RKO (cell line): ENCODE results near the gene PPID.
"Not testable (repeated sequence)": the region's sequence is repeated elsewhere in the genome, so short reads cannot be mapped to it uniquely, and the experiment has no call there.

Experiments
- DNase-seq: peaks from one replicate; pipeline ENCODE4 v3.0.0-alpha.2; 2016; ENCODE audit warnings: low spot score

Gene PPID

DNA sequence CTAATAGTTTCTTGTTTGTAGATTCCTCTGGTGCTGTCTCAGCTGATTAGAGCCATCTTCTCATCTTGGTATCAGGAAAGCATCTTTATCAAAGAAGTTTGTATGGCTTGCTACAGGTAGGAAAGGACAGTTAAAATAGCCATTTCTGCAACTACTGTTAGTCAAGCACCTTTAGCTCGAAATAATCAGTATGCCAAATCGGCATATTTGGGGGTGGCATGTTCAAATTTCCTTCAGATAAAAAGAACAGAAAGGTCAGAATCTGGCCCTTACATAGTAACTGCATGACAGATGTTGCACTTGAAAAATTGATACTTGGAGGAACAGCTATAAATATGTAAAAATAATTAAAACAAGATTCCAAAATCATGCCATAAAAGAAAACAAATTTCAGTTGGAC, 56.3 kb downstream of the PPID start:
- no peak for DNase-seq

- DNase-seq: no peak
These were observed 58.4 kb downstream of the PPID start for GRCh38 chr4:158664806-158665205.

DNA sequence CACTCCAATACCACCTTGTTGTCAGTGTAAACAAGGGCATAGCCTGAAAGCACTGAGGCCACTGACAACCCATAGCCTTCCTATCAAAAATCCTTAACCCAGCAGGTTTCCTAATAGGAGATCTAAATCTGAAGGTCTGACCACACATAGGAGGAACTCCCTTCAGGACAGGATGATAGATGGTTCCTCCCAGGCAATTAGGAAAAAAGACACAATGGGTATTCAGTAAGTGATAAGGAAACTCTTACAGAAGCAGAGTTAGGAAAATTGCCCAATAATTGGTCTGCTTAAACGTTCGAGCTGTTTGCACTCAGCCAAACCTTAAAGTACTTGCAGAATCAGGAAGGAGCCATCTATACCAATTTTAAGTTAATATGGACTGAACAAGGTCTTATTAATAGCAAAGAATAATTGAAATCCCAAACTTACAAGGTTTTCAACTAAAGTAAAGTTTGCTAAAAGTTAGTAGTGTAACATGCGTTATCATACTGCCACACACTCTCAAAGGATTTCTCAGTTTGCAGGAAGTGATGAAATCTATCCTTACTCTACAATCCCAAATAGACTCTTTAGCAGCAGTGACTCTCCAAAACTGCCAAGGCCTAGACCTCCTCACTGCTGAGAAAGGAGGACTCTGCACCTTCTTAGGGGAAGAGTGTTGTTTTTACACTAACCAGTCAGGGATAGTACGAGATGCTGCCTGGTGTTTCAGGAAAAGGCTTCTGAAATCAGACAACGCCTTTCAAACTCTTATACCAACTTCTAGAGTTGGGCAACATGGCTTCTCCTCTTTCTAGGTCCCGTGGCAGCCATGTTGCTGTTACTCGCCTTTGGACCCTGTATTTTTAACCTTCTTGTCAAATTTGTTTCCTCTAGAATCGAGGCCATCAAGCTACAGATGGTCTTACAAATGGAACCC, 59.2 kb downstream of the PPID start:
- not testable (repeated sequence) for DNase-seq

DNA sequence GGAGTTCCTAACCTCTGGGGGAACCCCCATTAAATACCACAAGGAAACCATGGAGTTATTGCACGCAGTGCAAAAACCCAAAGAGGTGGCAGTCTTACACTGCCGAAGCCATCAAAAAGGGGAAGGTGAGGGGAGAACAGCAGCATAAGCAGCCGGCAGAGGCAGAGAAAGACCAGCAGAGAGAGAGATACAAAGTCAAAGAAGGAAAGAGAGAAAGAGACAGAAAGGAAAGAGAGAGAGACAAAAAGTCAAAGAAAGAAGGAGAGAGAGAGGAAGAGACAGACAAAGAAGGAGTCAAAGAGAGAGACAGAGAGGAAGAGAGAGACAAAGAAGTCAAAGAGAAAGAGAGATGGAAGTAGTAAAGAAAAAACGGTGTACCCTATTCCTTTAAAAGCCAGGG, 59.9 kb downstream of the PPID start:
- not testable (repeated sequence) for DNase-seq
